22Rv1 (cell line): ENCODE measurements around the gene KRTAP10-2.

Source experiments
- CTCF ChIP-seq: fragments of 450-650 bp; IDR thresholded peaks from 2 replicates; pipeline ENCODE4 v1.5.1; 2017; ENCODE audit warnings: mild to moderate bottlenecking
- ZFX ChIP-seq: fragments of 450-650 bp; IDR thresholded peaks from 2 replicates; pipeline ENCODE4 v1.6.1; 2017; ENCODE audit warnings: antibody characterized with exemption, borderline replicate concordance

DNA sequence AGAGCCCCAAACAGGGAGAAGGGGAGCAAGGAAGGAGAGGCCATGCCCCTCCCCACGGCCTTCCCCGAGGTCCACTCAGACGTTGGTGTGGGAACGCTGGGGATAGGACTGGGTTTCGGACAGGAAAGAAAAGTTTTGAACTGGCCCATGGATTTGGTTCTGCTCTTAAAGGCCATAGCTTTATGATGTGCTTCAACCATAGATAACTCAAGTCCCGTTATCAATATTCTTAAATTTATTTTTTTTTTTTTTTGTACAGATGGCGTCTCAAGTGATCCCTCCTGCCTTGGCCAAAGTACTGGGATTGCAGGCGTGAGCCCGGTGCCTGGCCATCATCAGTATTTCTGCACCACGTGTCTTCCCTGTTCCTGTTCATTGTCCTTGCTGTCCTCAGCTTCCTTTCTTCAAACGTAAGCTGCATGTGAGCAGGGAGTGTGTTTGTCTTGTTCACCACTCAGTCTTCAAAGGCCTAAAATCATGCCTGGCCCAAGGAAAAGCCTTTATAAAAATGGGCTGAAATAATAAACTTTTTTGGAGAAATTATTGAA lies 10.5 kb downstream of the KRTAP10-2 start:
- TF ChIP-seq CTCF = no peak
- TF ChIP-seq ZFX = no peak
